HepG2 (cell line): ENCODE data around the gene WNK1. TPM values are rescaled to one million over a fixed set of nuclear protein-coding genes. Genes with fewer than 3 reads are reported as not detected.

ENCODE experiments used
- AGO1 ChIP-seq: fragments of 200-400 bp; formaldehyde crosslinking; IDR thresholded peaks from 2 replicates; pipeline ENCODE4 v1.6.1; 2017; ENCODE audit warnings: mild to moderate bottlenecking, low read depth, low read length, moderate library complexity; ENCODE audit not compliant: poor library complexity, severe bottlenecking
- ZNF33A ChIP-seq: sonication (generic); formaldehyde crosslinking; IDR thresholded peaks from 2 replicates; pipeline ENCODE4 v1.5.1; 2020; ENCODE audit warnings: missing genetic modification reagents, mild to moderate bottlenecking, moderate library complexity, borderline replicate concordance
- ZNF646 ChIP-seq: sonication (generic); formaldehyde crosslinking; IDR thresholded peaks from 2 replicates; pipeline ENCODE4 v1.9.0; 2021; ENCODE audit warnings: mild to moderate bottlenecking, missing genetic modification reagents
- polyA plus RNA-seq, 8 experiments: library from polyadenylated mRNA; depleted of rRNA in 3 of 8; stranded (reverse) in 7 of 8; unstranded in 1 of 8; fragments of >200 nt; fragmentation: Illumina TruSeq in 4 of 8; extraction: Trizol in 4 of 8; gene quantifications; 2 replicates each; pipeline versions ENCODE4 v1.2.1 to v1.2.3, GENCODE V29; 2011 to 2016; ENCODE audit warnings: low read depth in 4 of 8, missing spikeins in 1 of 8, mixed read lengths in 1 of 8; ENCODE audit not compliant: insufficient read depth in 1 of 8
- total RNA-seq, 5 experiments: library from RNA; depleted of rRNA; stranded (reverse); fragments of >200 nt; fragmentation: Illumina TruSeq; extraction: Trizol; gene quantifications; 2 replicates each; pipeline ENCODE4 v1.2.3, GENCODE V29; 2016; ENCODE audit warnings: low read depth in 1 of 5
- TF ChIP-seq, protein P1 (sequence below): sonication (generic); formaldehyde crosslinking; IDR thresholded peaks from 2 replicates; pipeline ENCODE4 v1.5.0; 2020; ENCODE audit warnings: mild to moderate bottlenecking, missing genetic modification reagents

Gene WNK1
- total and polyA plus RNA-seq, 2 of the 13 experiments (the other 11 are each of a cell fraction or from before 2014, with no cell fraction given): 31.1 to 54.8 TPM

GRCh38 chr12:713281-713875, 39.0 kb upstream of the WNK1 start (continued):
- TF ChIP-seq ZNF646 (no peak), ZNF33A (CRISPR knock-in tag) (no peak), AGO1 (no peak)
- TF ChIP-seq, protein P1, sequence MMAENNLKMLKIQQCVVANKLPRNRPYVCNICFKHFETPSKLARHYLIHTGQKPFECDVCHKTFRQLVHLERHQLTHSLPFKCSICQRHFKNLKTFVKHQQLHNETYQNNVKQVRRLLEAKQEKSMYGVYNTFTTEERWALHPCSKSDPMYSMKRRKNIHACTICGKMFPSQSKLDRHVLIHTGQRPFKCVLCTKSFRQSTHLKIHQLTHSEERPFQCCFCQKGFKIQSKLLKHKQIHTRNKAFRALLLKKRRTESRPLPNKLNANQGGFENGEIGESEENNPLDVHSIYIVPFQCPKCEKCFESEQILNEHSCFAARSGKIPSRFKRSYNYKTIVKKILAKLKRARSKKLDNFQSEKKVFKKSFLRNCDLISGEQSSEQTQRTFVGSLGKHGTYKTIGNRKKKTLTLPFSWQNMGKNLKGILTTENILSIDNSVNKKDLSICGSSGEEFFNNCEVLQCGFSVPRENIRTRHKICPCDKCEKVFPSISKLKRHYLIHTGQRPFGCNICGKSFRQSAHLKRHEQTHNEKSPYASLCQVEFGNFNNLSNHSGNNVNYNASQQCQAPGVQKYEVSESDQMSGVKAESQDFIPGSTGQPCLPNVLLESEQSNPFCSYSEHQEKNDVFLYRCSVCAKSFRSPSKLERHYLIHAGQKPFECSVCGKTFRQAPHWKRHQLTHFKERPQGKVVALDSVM (CRISPR knock-in tag): no peak
